ENCODE data around the gene KLK12.

The KLK12 gene

GRCh38 chr19:51026554-51026831 is 8.3 kb downstream of the KLK12 start, which contains the start of gene KLK11:
Gene KLK11 (minus strand): TSS chr19:51026616. CDS start chr19:51025631, 985 bp downstream.
- H3K4me1 ChIP-seq (ENCODE audit: low read length), result no peaks in the 10 kb centered on the region
- no peak for DNase-seq
- no peak within 1 kb of the TSS for H3K4me3 ChIP-seq (ENCODE audit: low read length)
- peaks cover 19% of the 10 kb centered on the region for H3K27me3 ChIP-seq (replicated peaks; ENCODE audit: insufficient read depth, low read length)
- no peaks in the 10 kb centered on the region for H3K9me3 ChIP-seq (replicated peaks; ENCODE audit: insufficient read depth, low read length)
- H4K20me1 ChIP-seq (ENCODE audit: insufficient read depth, low read length), result no peaks in the 10 kb centered on the region
- no peak within 1 kb of the TSS for H3K27ac ChIP-seq (ENCODE audit: low read length)
- TF ChIP-seq EZH2phosphoT487 (IDR thresholded peaks at IDR 0.05; ENCODE audit: low read length), result no peak
- no peak for TF ChIP-seq EZH2 (optimal IDR thresholded peaks at IDR 0.05; ENCODE audit: low read depth, low read length)
- TF ChIP-seq CTCF (IDR thresholded peaks at IDR 0.05; ENCODE audit: low read length), result no peak
- no peak within 1 kb of the TSS for H2AFZ ChIP-seq (ENCODE audit: low read length)
- no peak within 1 kb of the TSS for H3K4me2 ChIP-seq (ENCODE audit: low read depth, low read length)
- no peaks in the 10 kb centered on the region for H3F3A ChIP-seq (ENCODE audit: insufficient read depth, low read length)
- no peaks in the 10 kb centered on the region for H3K79me2 ChIP-seq (ENCODE audit: low read length)
- no peaks in the 10 kb centered on the region for H3K9me2 ChIP-seq (replicated peaks; ENCODE audit: insufficient read depth, low read length)
- H3K9ac ChIP-seq (ENCODE audit: low read length), result no peak within 1 kb of the TSS
- no peaks in the 10 kb centered on the region for H3K36me3 ChIP-seq (replicated peaks; ENCODE audit: insufficient read depth, low read length)

GRCh38 chr19:51025809-51026553 is 8.8 kb downstream of the KLK12 start:
- Histone ChIP-seq H3K36me3 (replicated peaks; ENCODE audit: insufficient read depth, low read length) (no peaks in the 10 kb centered on the region), H3F3A (ENCODE audit: insufficient read depth, low read length) (no peaks in the 10 kb centered on the region), H3K27me3 (replicated peaks; ENCODE audit: insufficient read depth, low read length) (peaks cover 15% of the 10 kb centered on the region), H3K9me3 (replicated peaks; ENCODE audit: insufficient read depth, low read length) (no peaks in the 10 kb centered on the region), H3K4me2 (ENCODE audit: low read depth, low read length) (no peak overlapping the region), H3K9me2 (replicated peaks; ENCODE audit: insufficient read depth, low read length) (no peaks in the 10 kb centered on the region), H3K79me2 (ENCODE audit: low read length) (no peaks in the 10 kb centered on the region), H3K4me3 (ENCODE audit: low read length) (no peak overlapping the region), H3K9ac (ENCODE audit: low read length) (no peak overlapping the region), H4K20me1 (ENCODE audit: insufficient read depth, low read length) (no peaks in the 10 kb centered on the region), H2AFZ (ENCODE audit: low read length) (no peak overlapping the region), H3K27ac (ENCODE audit: low read length) (no peak overlapping the region), H3K4me1 (ENCODE audit: low read length) (no peaks in the 10 kb centered on the region)
- TF ChIP-seq EZH2 (optimal IDR thresholded peaks at IDR 0.05; ENCODE audit: low read depth, low read length) (no peak), EZH2phosphoT487 (IDR thresholded peaks at IDR 0.05; ENCODE audit: low read length) (no peak), CTCF (IDR thresholded peaks at IDR 0.05; ENCODE audit: low read length) (no peak)
- no peak for DNase-seq

- no peak overlapping the region for H3K4me3 ChIP-seq (ENCODE audit: low read length)
- H3K79me2 ChIP-seq (ENCODE audit: low read length), result no peaks in the 10 kb centered on the region
- H3K9ac ChIP-seq (ENCODE audit: low read length), result no peak overlapping the region
- H3K9me2 ChIP-seq (replicated peaks; ENCODE audit: insufficient read depth, low read length), result no peaks in the 10 kb centered on the region
- no peak overlapping the region for H2AFZ ChIP-seq (ENCODE audit: low read length)
- no peaks in the 10 kb centered on the region for H4K20me1 ChIP-seq (ENCODE audit: insufficient read depth, low read length)
- H3K36me3 ChIP-seq (replicated peaks; ENCODE audit: insufficient read depth, low read length), result no peaks in the 10 kb centered on the region
- no peaks in the 10 kb centered on the region for H3K9me3 ChIP-seq (replicated peaks; ENCODE audit: insufficient read depth, low read length)
- no peak overlapping the region for H3K4me2 ChIP-seq (ENCODE audit: low read depth, low read length)
- H3K4me1 ChIP-seq (ENCODE audit: low read length), result no peaks in the 10 kb centered on the region
- no peak overlapping the region for H3K27ac ChIP-seq (ENCODE audit: low read length)
- peaks cover 14% of the 10 kb centered on the region for H3K27me3 ChIP-seq (replicated peaks; ENCODE audit: insufficient read depth, low read length)
- TF ChIP-seq EZH2 (optimal IDR thresholded peaks at IDR 0.05; ENCODE audit: low read depth, low read length), result no peak
- TF ChIP-seq CTCF (IDR thresholded peaks at IDR 0.05; ENCODE audit: low read length), result no peak
- TF ChIP-seq EZH2phosphoT487 (IDR thresholded peaks at IDR 0.05; ENCODE audit: low read length), result no peak
- no peaks in the 10 kb centered on the region for H3F3A ChIP-seq (ENCODE audit: insufficient read depth, low read length)
- DNase-seq, result no peak
Measured at GRCh38 chr19:51025401-51025800, 9.4 kb downstream of the KLK12 start.
